Endothelial cell of umbilical vein (primary cell): ENCODE results near the gene SOX14.

Experiments used
- CTCF ChIP-seq, 2 donors: IDR thresholded peaks; 1 replicate in 1 of 2; 2 replicates in 1 of 2; pipeline ENCODE4 v1.5.1; 2011; ENCODE audit warnings: low read length in 2 of 2, mild to moderate bottlenecking in 2 of 2, moderate library complexity in 2 of 2, control low read depth in 1 of 2, inconsistent platforms in 1 of 2, low read depth in 1 of 2; ENCODE audit not compliant: insufficient read depth in 1 of 2; ENCODE audit errors: extremely low read depth in 1 of 2
- EZH2 ChIP-seq: IDR thresholded peaks from 2 replicates; pipeline ENCODE4 v1.6.1; 2012; ENCODE audit warnings: borderline replicate concordance, low read depth, mild to moderate bottlenecking, moderate library complexity, low read length, inconsistent platforms; ENCODE audit not compliant: severe bottlenecking
- FOS ChIP-seq: IDR thresholded peaks from 2 replicates; pipeline ENCODE4 v1.6.1; 2011; ENCODE audit warnings: mild to moderate bottlenecking, low read length, moderate library complexity, borderline replicate concordance; ENCODE audit not compliant: insufficient read depth
- GATA2 ChIP-seq: IDR thresholded peaks from 2 replicates; pipeline ENCODE4 v1.7.0; 2011; ENCODE audit warnings: low read depth, mild to moderate bottlenecking, moderate library complexity, mixed read lengths, low read length; ENCODE audit not compliant: insufficient read length, insufficient read depth
- JUN ChIP-seq: IDR thresholded peaks from 2 replicates; pipeline ENCODE4 v1.6.1; 2011; ENCODE audit warnings: borderline replicate concordance, low read depth; ENCODE audit not compliant: insufficient read length, insufficient read depth
- MAX ChIP-seq: IDR thresholded peaks from 2 replicates; pipeline ENCODE4 v1.6.1; 2011; ENCODE audit not compliant: insufficient read depth, insufficient read length
- POLR2A ChIP-seq: IDR thresholded peaks from 2 replicates; pipeline ENCODE4 v1.6.1; 2012; ENCODE audit warnings: low read depth, mild to moderate bottlenecking, control low read depth, low read length
- POLR2AphosphoS5 ChIP-seq: IDR thresholded peaks from 2 replicates; pipeline ENCODE4 v1.6.1; 2012; ENCODE audit warnings: low read depth, mild to moderate bottlenecking, control low read depth, low read length, moderate library complexity; ENCODE audit not compliant: insufficient read depth

DNA sequence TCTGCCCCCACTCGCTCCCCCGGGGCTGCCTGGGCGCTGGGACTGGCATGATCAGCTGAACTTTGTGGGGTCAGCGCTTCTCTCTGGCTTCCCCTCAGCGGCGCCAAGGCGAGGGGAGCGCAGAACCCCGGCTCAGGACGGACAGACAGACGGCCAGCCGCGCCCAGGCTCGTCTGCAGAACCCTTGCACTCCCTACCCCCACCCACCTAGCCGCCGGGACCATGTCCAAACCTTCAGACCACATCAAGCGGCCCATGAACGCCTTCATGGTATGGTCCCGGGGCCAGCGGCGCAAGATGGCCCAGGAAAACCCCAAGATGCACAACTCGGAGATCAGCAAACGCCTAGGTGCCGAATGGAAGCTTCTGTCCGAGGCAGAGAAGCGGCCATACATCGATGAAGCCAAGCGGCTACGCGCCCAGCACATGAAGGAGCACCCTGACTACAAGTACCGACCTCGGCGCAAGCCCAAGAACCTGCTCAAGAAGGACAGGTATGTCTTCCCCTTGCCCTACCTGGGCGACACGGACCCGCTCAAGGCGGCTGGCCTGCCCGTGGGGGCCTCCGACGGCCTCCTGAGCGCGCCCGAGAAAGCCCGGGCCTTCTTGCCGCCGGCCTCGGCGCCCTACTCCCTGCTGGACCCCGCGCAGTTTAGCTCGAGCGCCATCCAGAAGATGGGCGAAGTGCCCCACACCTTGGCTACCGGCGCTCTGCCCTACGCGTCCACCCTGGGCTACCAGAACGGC, 621 bp downstream of the SOX14 start:
- TF ChIP-seq POLR2A (no peak), JUN (no peak), CTCF (IDR thresholded peaks at IDR 0.05; ENCODE audit: extremely low read depth in 1 of 2, insufficient read depth in 1 of 2, low read depth in 1 of 2, low read length in 2 of 2) (no peak), GATA2 (no peak), FOS (no peak), POLR2AphosphoS5 (no peak), MAX (no peak), EZH2 (peak; percentile 53)
